H9 (cell line): ENCODE data around the gene RERE. TPM values are rescaled to one million over a fixed set of nuclear protein-coding genes. Genes with fewer than 3 reads are reported as not detected.

Experiments used
- DNase-seq: peaks from one replicate; pipeline ENCODE4 v3.0.0-alpha.2; 2017
- H2AFZ ChIP-seq: one replicate; pipeline ENCODE4 v1.6.1; 2013; ENCODE audit warnings: mild to moderate bottlenecking, low read length, control low read depth, moderate library complexity
- H2AK5ac ChIP-seq: 2 replicates; pipeline ENCODE4 v1.6.1; 2013; ENCODE audit warnings: low read length, control low read depth, mixed read lengths; ENCODE audit not compliant: insufficient read length
- H2BK120ac ChIP-seq: one replicate; pipeline ENCODE4 v1.6.1; 2013; ENCODE audit warnings: low read depth, mild to moderate bottlenecking, low read length, control low read depth, inconsistent platforms; ENCODE audit not compliant: poor library complexity, severe bottlenecking
- H2BK12ac ChIP-seq: 2 replicates; pipeline ENCODE4 v1.6.1; 2013; ENCODE audit warnings: low read length, control low read depth, mixed read lengths, low read depth; ENCODE audit not compliant: insufficient read length
- H2BK15ac ChIP-seq: 2 replicates; pipeline ENCODE4 v1.6.1; 2013; ENCODE audit warnings: low read depth, low read length, control low read depth
- H2BK20ac ChIP-seq: one replicate; pipeline ENCODE4 v1.6.1; 2013; ENCODE audit warnings: low read depth, mild to moderate bottlenecking, low read length, control low read depth, inconsistent platforms; ENCODE audit not compliant: poor library complexity, severe bottlenecking
- H2BK5ac ChIP-seq: 2 replicates; pipeline ENCODE4 v1.6.1; 2013; ENCODE audit warnings: low read length, control low read depth, mixed read lengths; ENCODE audit not compliant: insufficient read length
- H3K14ac ChIP-seq: 2 replicates; pipeline ENCODE4 v1.6.1; 2013; ENCODE audit warnings: low read length, control low read depth; ENCODE audit not compliant: insufficient read depth
- H3K18ac ChIP-seq: 2 replicates; pipeline ENCODE4 v1.6.1; 2013; ENCODE audit warnings: low read depth, mild to moderate bottlenecking, mixed read lengths, low read length, control low read depth; ENCODE audit not compliant: insufficient read length
- H3K23ac ChIP-seq: 2 replicates; pipeline ENCODE4 v1.6.1; 2013; ENCODE audit warnings: low read length, control low read depth, mixed read lengths, low read depth; ENCODE audit not compliant: insufficient read length
- H3K23me2 ChIP-seq: 2 replicates; pipeline ENCODE4 v1.6.1; 2013; ENCODE audit warnings: low read depth, mild to moderate bottlenecking, mixed read lengths, low read length, control low read depth; ENCODE audit not compliant: insufficient read length, poor library complexity, severe bottlenecking
- H3K27ac ChIP-seq: 2 replicates; pipeline ENCODE4 v1.5.1; 2013; ENCODE audit warnings: low read length, control low read depth, mixed read lengths, low read depth; ENCODE audit not compliant: insufficient read length
- H3K27me3 ChIP-seq: 2 replicates; pipeline ENCODE4 v1.6.1; 2013; ENCODE audit warnings: low read length, control low read depth, inconsistent platforms; ENCODE audit not compliant: insufficient read depth
- H3K4ac ChIP-seq: 2 replicates; pipeline ENCODE4 v1.6.1; 2013; ENCODE audit warnings: low read depth, mild to moderate bottlenecking, control low read depth, inconsistent platforms, low read length, moderate library complexity
- H3K4me1 ChIP-seq: 2 replicates; pipeline ENCODE4 v1.6.1; 2013; ENCODE audit warnings: low read length, control low read depth, inconsistent platforms; ENCODE audit not compliant: insufficient read depth
- H3K4me2 ChIP-seq: 2 replicates; pipeline ENCODE4 v1.6.1; 2013; ENCODE audit warnings: low read length, control low read depth, mixed read lengths; ENCODE audit not compliant: insufficient read length, insufficient read depth
- H3K56ac ChIP-seq: 2 replicates; pipeline ENCODE4 v1.6.1; 2013; ENCODE audit warnings: low read depth, mild to moderate bottlenecking, mixed read lengths, low read length, control low read depth; ENCODE audit not compliant: insufficient read length
- H3K79me1 ChIP-seq: 2 replicates; pipeline ENCODE4 v1.6.1; 2013; ENCODE audit warnings: low read depth, mild to moderate bottlenecking, moderate library complexity, low read length, control low read depth, inconsistent platforms; ENCODE audit not compliant: insufficient read depth, poor library complexity, severe bottlenecking
- H3K79me2 ChIP-seq: 2 replicates; pipeline ENCODE4 v1.6.1; 2013; ENCODE audit warnings: low read length, control low read depth, inconsistent platforms; ENCODE audit not compliant: insufficient read depth
- H3K9ac ChIP-seq: 2 replicates; pipeline ENCODE4 v1.6.1; 2013; ENCODE audit warnings: low read length, control low read depth, mixed read lengths; ENCODE audit not compliant: insufficient read length; ENCODE audit errors: extremely low read depth
- H3K9me3 ChIP-seq: one replicate; pipeline ENCODE4 v1.6.1; 2013; ENCODE audit warnings: low read depth, low read length, inconsistent platforms; ENCODE audit not compliant: control insufficient read depth
- H3T11ph ChIP-seq: one replicate; pipeline ENCODE4 v1.6.1; 2013; ENCODE audit warnings: mild to moderate bottlenecking, low read length, control low read depth, inconsistent platforms
- H4K20me1 ChIP-seq: one replicate; pipeline ENCODE4 v1.6.1; 2013; ENCODE audit not compliant: control insufficient read depth, insufficient read length, insufficient read depth
- H4K5ac ChIP-seq: 2 replicates; pipeline ENCODE4 v1.6.1; 2013; ENCODE audit warnings: low read depth, mild to moderate bottlenecking, mixed read lengths, low read length, control low read depth; ENCODE audit not compliant: insufficient read length
- H4K8ac ChIP-seq: replicated peaks from 2 replicates; pipeline ENCODE4 v1.6.1; 2013; ENCODE audit warnings: low read length, control low read depth, mixed read lengths, low read depth; ENCODE audit not compliant: insufficient read length
- H4K91ac ChIP-seq: 2 replicates; pipeline ENCODE4 v1.6.1; 2013; ENCODE audit warnings: low read depth, mild to moderate bottlenecking, moderate library complexity, mixed read lengths, low read length, control low read depth; ENCODE audit not compliant: insufficient read length
- H3K27ac Mint-ChIP-seq, 3 experiments: 2 replicates in 2 of 3; 3 replicates in 1 of 3; pipeline ENCODE4 v1.8.0; 2020 to 2021; ENCODE audit warnings: mixed read lengths in 3 of 3, mild to moderate bottlenecking in 1 of 3, moderate library complexity in 1 of 3
- H3K27me3 Mint-ChIP-seq: 2 replicates; pipeline ENCODE4 v1.8.0; 2021; ENCODE audit warnings: low read depth, mild to moderate bottlenecking, moderate library complexity, mixed read lengths
- H3K36me3 Mint-ChIP-seq, 3 experiments: 2 replicates in 2 of 3; 3 replicates in 1 of 3; pipeline ENCODE4 v1.8.0; 2020 to 2021; ENCODE audit warnings: low read depth in 3 of 3, mixed read lengths in 3 of 3; ENCODE audit not compliant: insufficient read depth in 1 of 3
- H3K4me1 Mint-ChIP-seq, 2 experiments: 2 replicates each; pipeline ENCODE4 v1.8.0; 2020; ENCODE audit warnings: mixed read lengths in 2 of 2
- H3K4me3 Mint-ChIP-seq, 2 experiments: 2 replicates in 1 of 2; 3 replicates in 1 of 2; pipeline ENCODE4 v1.8.0; 2020 to 2021; ENCODE audit warnings: mild to moderate bottlenecking in 2 of 2, mixed read lengths in 2 of 2, moderate library complexity in 1 of 2
- H3K9me3 Mint-ChIP-seq, 2 experiments: 2 replicates in 1 of 2; 3 replicates in 1 of 2; pipeline ENCODE4 v1.8.0; 2020; ENCODE audit warnings: mild to moderate bottlenecking in 2 of 2, mixed read lengths in 2 of 2, moderate library complexity in 1 of 2
- WGBS: extraction: QIAGEN DNeasy Blood & Tissue Kit; methylation state at CpG from one replicate; pipeline ENCODE4 v1.1.7; 2013; ENCODE audit warnings: missing lambda C conversion rate, low lambda C conversion rate, mixed read lengths; ENCODE audit not compliant: insufficient read length; ENCODE audit errors: extremely low coverage; 5-methylcytosine and 5-hydroxymethylcytosine counted together
- total RNA-seq: library from RNA; stranded (reverse); gene quantifications from 2 replicates; pipeline ENCODE4 v1.2.1, GENCODE V29; 2021
- TF ChIP-seq, protein P1 (sequence below): fragments of 200-600 bp; sonication (generic); conservative IDR thresholded peaks from 3 replicates; pipeline ENCODE4 v1.8.0; 2021; ENCODE audit warnings: antibody characterized with exemption, mild to moderate bottlenecking

Gene RERE
- total RNA-seq, 1 experiment from 2014 or later, result 103 TPM

- Histone ChIP-seq H2BK12ac (no peak overlapping the region), H2BK5ac (no peak overlapping the region), H2AK5ac (no peak overlapping the region), H3T11ph (no peak overlapping the region), H2BK15ac (no peak overlapping the region), H3K18ac (no peak overlapping the region), H3K79me2 (peaks cover 17% of the 10 kb centered on the region; the same call in 1 of the 2 replicates), H3K14ac (no peak overlapping the region), H4K8ac (no peak overlapping the region), H3K9ac (no peak overlapping the region), H2AFZ (no peak overlapping the region), H3K23me2 (no peaks in the 10 kb centered on the region), H3K4me2 (no peak overlapping the region), H3K4ac (no peak overlapping the region), H3K79me1 (peaks cover 4% of the 10 kb centered on the region), H2BK120ac (no peak overlapping the region), H3K27me3 (no peaks in the 10 kb centered on the region), H4K20me1 (no peaks in the 10 kb centered on the region), H3K4me1 (peaks cover 3% of the 10 kb centered on the region; the same call in 1 of the 2 replicates), H3K9me3 (no peaks in the 10 kb centered on the region), H3K27ac (no peak overlapping the region), H2BK20ac (no peak overlapping the region), H4K91ac (no peak overlapping the region), H4K5ac (no peak overlapping the region), H3K23ac (no peak overlapping the region), H3K56ac (no peak overlapping the region)
- Mint-ChIP-seq H3K27ac (peak overlapping the region in 1 of 3 experiments; percentile 54; a peak in 1 of 7 replicates), H3K9me3 (no peaks in the 10 kb centered on the region), H3K36me3 (peaks cover 0 to 3% (median 0%) of the 10 kb centered on the region in 3 experiments; a peak in 2 of 7 replicates), H3K4me3 (no peak overlapping the region), H3K27me3 (no peaks in the 10 kb centered on the region), H3K4me1 (peaks cover 23 to 30% of the 10 kb centered on the region in 2 experiments)
- TF ChIP-seq, protein P1, sequence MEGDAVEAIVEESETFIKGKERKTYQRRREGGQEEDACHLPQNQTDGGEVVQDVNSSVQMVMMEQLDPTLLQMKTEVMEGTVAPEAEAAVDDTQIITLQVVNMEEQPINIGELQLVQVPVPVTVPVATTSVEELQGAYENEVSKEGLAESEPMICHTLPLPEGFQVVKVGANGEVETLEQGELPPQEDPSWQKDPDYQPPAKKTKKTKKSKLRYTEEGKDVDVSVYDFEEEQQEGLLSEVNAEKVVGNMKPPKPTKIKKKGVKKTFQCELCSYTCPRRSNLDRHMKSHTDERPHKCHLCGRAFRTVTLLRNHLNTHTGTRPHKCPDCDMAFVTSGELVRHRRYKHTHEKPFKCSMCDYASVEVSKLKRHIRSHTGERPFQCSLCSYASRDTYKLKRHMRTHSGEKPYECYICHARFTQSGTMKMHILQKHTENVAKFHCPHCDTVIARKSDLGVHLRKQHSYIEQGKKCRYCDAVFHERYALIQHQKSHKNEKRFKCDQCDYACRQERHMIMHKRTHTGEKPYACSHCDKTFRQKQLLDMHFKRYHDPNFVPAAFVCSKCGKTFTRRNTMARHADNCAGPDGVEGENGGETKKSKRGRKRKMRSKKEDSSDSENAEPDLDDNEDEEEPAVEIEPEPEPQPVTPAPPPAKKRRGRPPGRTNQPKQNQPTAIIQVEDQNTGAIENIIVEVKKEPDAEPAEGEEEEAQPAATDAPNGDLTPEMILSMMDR, result no peak
- WGBS, result no CpG with 5 or more reads among the region's 2 CpGs
- DNase-seq, result no peak
Measured at GRCh38 chr1:8563944-8564537, 253.4 kb downstream of the RERE start.
